HepG2 (cell line): Measurements from ENCODE around the gene PEAK3. TPM values are rescaled to one million over a fixed set of nuclear protein-coding genes. Genes with fewer than 3 reads are reported as not detected.

Experiments used
- BHLHE40 ChIP-seq: IDR thresholded peaks from 2 replicates; pipeline ENCODE4 v1.6.1; 2011; ENCODE audit warnings: low read length, improper control_type of control experiment
- CEBPB ChIP-seq: IDR thresholded peaks from 2 replicates; pipeline ENCODE4 v1.6.1; 2011; ENCODE audit warnings: low read depth, low read length, improper control_type of control experiment, borderline replicate concordance
- ELF1 ChIP-seq: sonication (generic); formaldehyde crosslinking; IDR thresholded peaks from 2 replicates; pipeline ENCODE4 v1.4.0; 2020; ENCODE audit warnings: missing genetic modification reagents
- EP300 ChIP-seq, 3 experiments: sonication (generic) in 1 of 3; formaldehyde crosslinking in 1 of 3; IDR thresholded peaks; 2 replicates each; pipeline versions ENCODE4 v1.5.1 to v1.6.1; 2011 to 2020; ENCODE audit warnings: low read depth in 2 of 3, low read length in 2 of 3, borderline replicate concordance in 1 of 3, improper control_type of control experiment in 1 of 3, mild to moderate bottlenecking in 1 of 3, missing genetic modification reagents in 1 of 3, moderate library complexity in 1 of 3
- ETV5 ChIP-seq: IDR thresholded peaks from 2 replicates; pipeline ENCODE4 v1.6.1; 2018; ENCODE audit warnings: missing biosample characterization, missing genetic modification reagents, inconsistent platforms, borderline replicate concordance
- GABPB1 ChIP-seq: IDR thresholded peaks from 2 replicates; pipeline ENCODE4 v1.6.1; 2016; ENCODE audit warnings: mild to moderate bottlenecking, missing genetic modification reagents, moderate library complexity, missing compliant biosample characterization
- HNRNPUL1 ChIP-seq: fragments of 200-400 bp; formaldehyde crosslinking; IDR thresholded peaks from 2 replicates; pipeline ENCODE4 v1.6.1; 2017; ENCODE audit warnings: low read depth, mild to moderate bottlenecking, low read length, moderate library complexity
- HOXA3 ChIP-seq: sonication (generic); formaldehyde crosslinking; IDR thresholded peaks from 2 replicates; pipeline ENCODE4 v1.5.0; 2020; ENCODE audit warnings: missing genetic modification reagents
- JUN ChIP-seq: sonication (generic); formaldehyde crosslinking; IDR thresholded peaks from 2 replicates; pipeline ENCODE4 v1.4.0; 2020; ENCODE audit warnings: mild to moderate bottlenecking, missing genetic modification reagents
- MBD4 ChIP-seq: IDR thresholded peaks from 2 replicates; pipeline ENCODE4 v1.6.1; 2012; ENCODE audit warnings: low read length, inconsistent platforms, borderline replicate concordance
- NCOA5 ChIP-seq: sonication (generic); formaldehyde crosslinking; IDR thresholded peaks from 2 replicates; pipeline ENCODE4 v1.4.0; 2020; ENCODE audit warnings: missing genetic modification reagents
- PHF21A ChIP-seq: sonication (generic); formaldehyde crosslinking; IDR thresholded peaks from 2 replicates; pipeline ENCODE4 v1.5.0; 2020; ENCODE audit warnings: mild to moderate bottlenecking, missing genetic modification reagents
- POGK ChIP-seq: sonication (generic); formaldehyde crosslinking; conservative IDR thresholded peaks from 2 replicates; pipeline ENCODE4 v1.8.0; 2022; ENCODE audit warnings: mild to moderate bottlenecking, moderate library complexity, missing genetic modification reagents
- POLR2A ChIP-seq, 2 experiments: IDR thresholded peaks; 2 replicates each; pipeline ENCODE4 v1.6.1; 2011; ENCODE audit warnings: low read depth in 2 of 2, low read length in 2 of 2, mild to moderate bottlenecking in 1 of 2, moderate library complexity in 1 of 2; ENCODE audit not compliant: insufficient read depth in 1 of 2
- PREB ChIP-seq: sonication (generic); formaldehyde crosslinking; IDR thresholded peaks from 2 replicates; pipeline ENCODE4 v1.4.0; 2020; ENCODE audit warnings: missing genetic modification reagents
- RBM22 ChIP-seq: fragments of 200-400 bp; formaldehyde crosslinking; optimal IDR thresholded peaks from 2 replicates; pipeline ENCODE3; 2017; ENCODE audit warnings: mild to moderate bottlenecking, low read length, moderate library complexity
- SAP130 ChIP-seq: IDR thresholded peaks from 2 replicates; pipeline ENCODE4 v1.6.1; 2016; ENCODE audit warnings: low read depth
- ZNF414 ChIP-seq: sonication (generic); formaldehyde crosslinking; IDR thresholded peaks from 2 replicates; pipeline ENCODE4 v1.5.0; 2020; ENCODE audit warnings: missing genetic modification reagents
- ZNF737 ChIP-seq: sonication (generic); formaldehyde crosslinking; IDR thresholded peaks from 2 replicates; pipeline ENCODE4 v1.5.0; 2020; ENCODE audit warnings: missing genetic modification reagents, mild to moderate bottlenecking, borderline replicate concordance
- ZSCAN12 ChIP-seq: sonication (generic); formaldehyde crosslinking; IDR thresholded peaks from 2 replicates; pipeline ENCODE4 v1.9.0; 2021; ENCODE audit warnings: mild to moderate bottlenecking, missing genetic modification reagents
- ZSCAN9 ChIP-seq: IDR thresholded peaks from 2 replicates; pipeline ENCODE4 v1.6.1; 2016; ENCODE audit warnings: borderline replicate concordance
- polyA plus RNA-seq, 8 experiments: library from polyadenylated mRNA; depleted of rRNA in 3 of 8; stranded (reverse) in 7 of 8; unstranded in 1 of 8; fragments of >200 nt; fragmentation: Illumina TruSeq in 4 of 8; extraction: Trizol in 4 of 8; gene quantifications; 2 replicates each; pipeline versions ENCODE4 v1.2.1 to v1.2.3, GENCODE V29; 2011 to 2016; ENCODE audit warnings: low read depth in 4 of 8, missing spikeins in 1 of 8, mixed read lengths in 1 of 8; ENCODE audit not compliant: insufficient read depth in 1 of 8
- total RNA-seq, 5 experiments: library from RNA; depleted of rRNA; stranded (reverse); fragments of >200 nt; fragmentation: Illumina TruSeq; extraction: Trizol; gene quantifications; 2 replicates each; pipeline ENCODE4 v1.2.3, GENCODE V29; 2016; ENCODE audit warnings: low read depth in 1 of 5
- TF ChIP-seq, protein P1 (sequence below): sonication (generic); formaldehyde crosslinking; IDR thresholded peaks from 2 replicates; pipeline ENCODE4 v1.4.0; 2020; ENCODE audit warnings: missing genetic modification reagents
- TF ChIP-seq, protein P2 (sequence below), 2 experiments: sonication (generic) in 1 of 2; formaldehyde crosslinking in 1 of 2; IDR thresholded peaks; 2 replicates each; pipeline versions ENCODE4 v1.4.0 to v1.6.1; 2018 to 2020; ENCODE audit warnings: missing genetic modification reagents in 2 of 2, borderline replicate concordance in 1 of 2, low read depth in 1 of 2, mild to moderate bottlenecking in 1 of 2, missing biosample characterization in 1 of 2

PEAK3 gene
- total and polyA plus RNA-seq, 2 of the 13 experiments (the other 11 are each of a cell fraction or from before 2014, with no cell fraction given) = not detected

DNA sequence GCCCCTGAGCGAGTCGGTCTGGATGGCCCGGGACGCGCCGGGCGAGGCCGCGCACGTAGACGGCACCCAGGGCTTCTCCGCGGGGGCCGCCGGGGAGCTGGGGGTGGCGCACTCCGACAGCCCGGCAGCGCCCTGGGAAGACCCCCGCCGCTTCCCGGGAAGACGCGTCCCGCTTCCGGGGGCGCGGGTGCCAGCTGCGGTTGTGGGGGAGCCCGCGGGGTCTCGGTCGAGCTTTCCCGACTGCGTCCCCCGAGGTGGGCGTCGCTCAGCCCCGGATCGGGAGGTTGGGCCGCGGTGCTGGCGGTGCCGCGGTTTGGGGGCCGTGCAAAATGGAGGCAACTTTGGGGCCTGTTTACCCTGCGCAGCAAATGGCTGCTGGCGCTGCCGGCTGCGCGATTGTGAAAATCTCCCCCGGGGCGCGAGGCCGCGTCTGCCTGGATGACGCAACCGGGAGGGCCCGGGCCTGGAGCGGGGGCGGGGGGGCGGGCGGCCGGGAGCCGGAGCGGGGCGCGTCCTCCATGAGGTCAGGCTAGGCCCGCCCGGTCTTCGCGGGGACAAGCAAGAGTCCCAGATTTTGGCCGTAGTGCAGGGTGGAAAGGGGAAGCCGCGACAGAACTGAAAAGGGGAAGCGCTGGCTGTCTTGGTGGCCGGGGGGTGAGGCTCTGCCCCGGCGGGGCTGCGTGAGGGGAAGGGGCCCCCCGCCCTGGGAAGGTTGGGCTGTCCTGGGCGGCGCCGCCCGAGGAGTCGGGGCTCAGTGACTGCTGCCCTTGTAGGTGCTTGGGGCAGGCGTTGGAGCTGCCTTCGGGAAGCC lies 11.3 kb downstream of the PEAK3 start (continued):
- no peak for TF ChIP-seq ETV5 (CRISPR knock-in tag)
- 0 out of 4 replicates have a peak, but pooled peaks of 1 of the 2 experiments have one; percentile 2 for TF ChIP-seq POLR2A (IDR thresholded peaks at IDR 0.05; ENCODE audit: insufficient read depth in 1 of 2, low read depth in 2 of 2, low read length in 2 of 2)
- TF ChIP-seq EP300 (IDR thresholded peaks at IDR 0.05; ENCODE audit: low read depth in 2 of 2, low read length in 2 of 2) = peak in 1 of 2 experiments; percentile 7; a peak in 1 of 4 replicates
- TF ChIP-seq EP300 (CRISPR knock-in tag; IDR thresholded peaks at IDR 0.05; ENCODE audit: borderline replicate concordance) = no peak
- TF ChIP-seq, protein P1, sequence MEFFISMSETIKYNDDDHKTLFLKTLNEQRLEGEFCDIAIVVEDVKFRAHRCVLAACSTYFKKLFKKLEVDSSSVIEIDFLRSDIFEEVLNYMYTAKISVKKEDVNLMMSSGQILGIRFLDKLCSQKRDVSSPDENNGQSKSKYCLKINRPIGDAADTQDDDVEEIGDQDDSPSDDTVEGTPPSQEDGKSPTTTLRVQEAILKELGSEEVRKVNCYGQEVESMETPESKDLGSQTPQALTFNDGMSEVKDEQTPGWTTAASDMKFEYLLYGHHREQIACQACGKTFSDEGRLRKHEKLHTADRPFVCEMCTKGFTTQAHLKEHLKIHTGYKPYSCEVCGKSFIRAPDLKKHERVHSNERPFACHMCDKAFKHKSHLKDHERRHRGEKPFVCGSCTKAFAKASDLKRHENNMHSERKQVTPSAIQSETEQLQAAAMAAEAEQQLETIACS (CRISPR knock-in tag) = peak; percentile 36; the same call in 1 of the 2 replicates
- peak; percentile 32; the same call in 1 of the 2 replicates for TF ChIP-seq POGK (CRISPR knock-in tag)
- 0 out of 2 replicates have a peak, but pooled peaks have one; percentile 18 for TF ChIP-seq ZNF414 (CRISPR knock-in tag)
- peak; percentile 55 for TF ChIP-seq RBM22
- TF ChIP-seq, protein P2, sequence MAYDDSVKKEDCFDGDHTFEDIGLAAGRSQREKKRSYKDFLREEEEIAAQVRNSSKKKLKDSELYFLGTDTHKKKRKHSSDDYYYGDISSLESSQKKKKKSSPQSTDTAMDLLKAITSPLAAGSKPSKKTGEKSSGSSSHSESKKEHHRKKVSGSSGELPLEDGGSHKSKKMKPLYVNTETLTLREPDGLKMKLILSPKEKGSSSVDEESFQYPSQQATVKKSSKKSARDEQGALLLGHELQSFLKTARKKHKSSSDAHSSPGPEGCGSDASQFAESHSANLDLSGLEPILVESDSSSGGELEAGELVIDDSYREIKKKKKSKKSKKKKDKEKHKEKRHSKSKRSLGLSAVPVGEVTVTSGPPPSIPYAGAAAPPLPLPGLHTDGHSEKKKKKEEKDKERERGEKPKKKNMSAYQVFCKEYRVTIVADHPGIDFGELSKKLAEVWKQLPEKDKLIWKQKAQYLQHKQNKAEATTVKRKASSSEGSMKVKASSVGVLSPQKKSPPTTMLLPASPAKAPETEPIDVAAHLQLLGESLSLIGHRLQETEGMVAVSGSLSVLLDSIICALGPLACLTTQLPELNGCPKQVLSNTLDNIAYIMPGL (CRISPR knock-in tag; IDR thresholded peaks at IDR 0.05; ENCODE audit: borderline replicate concordance in 1 of 2, low read depth in 1 of 2) = peak in 1 of 2 experiments; percentile 38; a peak in 1 of 4 replicates
- no peak for TF ChIP-seq NCOA5 (CRISPR knock-in tag)
- no peak for TF ChIP-seq JUN (CRISPR knock-in tag)
- no peak for TF ChIP-seq ZSCAN12
- peak; percentile 57 for TF ChIP-seq SAP130 (CRISPR knock-in tag)
- TF ChIP-seq PHF21A (CRISPR knock-in tag) = 0 out of 2 replicates have a peak, but pooled peaks have one; percentile 21
- TF ChIP-seq BHLHE40 = no peak
- peak; percentile 57 for TF ChIP-seq GABPB1
- no peak for TF ChIP-seq HNRNPUL1
- no peak for TF ChIP-seq MBD4
- peak; percentile 75 for TF ChIP-seq HOXA3
- TF ChIP-seq ZSCAN9 (CRISPR knock-in tag) = no peak
- TF ChIP-seq ELF1 (CRISPR knock-in tag) = no peak
- TF ChIP-seq PREB (CRISPR knock-in tag) = no peak
- 0 out of 2 replicates have a peak, but pooled peaks have one; percentile 18 for TF ChIP-seq ZNF737 (CRISPR knock-in tag)
- TF ChIP-seq CEBPB = peak; percentile 93
